ENCODE results near the gene KDM2B.

DNA sequence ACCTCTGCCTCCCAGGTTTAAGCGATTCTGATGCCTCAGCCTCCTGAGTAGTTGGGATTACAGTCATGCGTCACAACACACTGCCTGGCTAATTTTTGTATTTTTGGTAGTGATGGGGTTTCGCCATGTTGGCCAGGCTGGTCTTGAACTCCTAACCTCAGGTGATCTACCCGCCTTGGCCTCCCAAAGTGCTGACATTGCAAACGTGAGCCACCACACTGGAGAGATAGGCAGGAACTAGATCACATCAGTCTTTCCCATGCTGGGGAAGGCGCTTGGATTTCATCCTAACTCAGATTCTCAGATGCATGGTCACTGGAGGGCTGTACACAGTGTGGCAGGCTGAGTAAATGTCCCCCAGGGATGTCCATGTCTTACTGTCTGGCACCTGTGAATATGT is 27.5 kb upstream of the KDM2B start:
- no peak for TF ChIP-seq POLR2AphosphoS5 (IDR thresholded peaks at IDR 0.05; ENCODE audit: insufficient read depth, low read depth, low read length)
- no peak for TF ChIP-seq EZH2 (IDR thresholded peaks at IDR 0.05; ENCODE audit: borderline replicate concordance, low read depth, low read length, severe bottlenecking)
